PC-3 (cell line): Measurements from ENCODE around the gene NUP155. TPM values are rescaled to one million over a fixed set of nuclear protein-coding genes. Genes with fewer than 3 reads are reported as not detected.
"Not testable (repeated sequence)": the region's sequence is repeated elsewhere in the genome, so short reads cannot be mapped to it uniquely, and the experiment has no call there.

Experiments
- ATAC-seq: fragments of 200-7000 bp; cut with Tn5 transposase; 2 replicates; pipeline ENCODE4 v1.9.1; 2020; ENCODE audit warnings: mild to moderate bottlenecking, moderate library complexity
- BruUV-seq: library from RNA; stranded (reverse); fragments of 400-500 nt; replicated peaks from 2 replicates; lab custom pipeline; 2021; lab: Mats Ljungman, UMichigan
- CTCF ChIA-PET: fragments of 300-600 bp; sonication (Branson Sonifier 250); formaldehyde crosslinking; loops from one replicate; lab custom pipeline; 2022; ENCODE audit warnings: antibody characterized with exemption; lab: Charles Lee
- POLR2A ChIA-PET: fragments of 300-600 bp; sonication (Branson Sonifier 250); formaldehyde crosslinking; loops from one replicate; lab custom pipeline; 2022; ENCODE audit warnings: antibody characterized with exemption; ENCODE audit not compliant: unreplicated experiment; lab: Charles Lee
- DNase-seq: peaks from one replicate; pipeline ENCODE4 v3.0.0-alpha.2; 2015
- H2AFZ ChIP-seq: fragments of 300-600 bp; sonication (generic); 2 replicates; pipeline ENCODE4 v1.6.0; 2016; ENCODE audit warnings: antibody characterized with exemption, low read length
- H3F3A ChIP-seq: fragments of 300-600 bp; sonication (generic); one replicate; pipeline ENCODE4 v1.6.0; 2017; ENCODE audit warnings: antibody characterized with exemption, low read length, control low read depth, mild to moderate bottlenecking; ENCODE audit not compliant: unreplicated experiment
- H3K27ac ChIP-seq: fragments of 300-600 bp; sonication (generic); 2 replicates; pipeline ENCODE4 v1.5.1; 2016; ENCODE audit warnings: mild to moderate bottlenecking, low read length
- H3K27me3 ChIP-seq: fragments of 300-600 bp; sonication (generic); 2 replicates; pipeline ENCODE4 v1.6.1; 2016; ENCODE audit warnings: low read length, mixed read lengths
- H3K36me3 ChIP-seq: fragments of 300-600 bp; sonication (generic); 2 replicates; pipeline ENCODE4 v1.6.1; 2016; ENCODE audit warnings: low read depth, mixed run types, low read length, mixed read lengths
- H3K4me1 ChIP-seq: fragments of 300-600 bp; sonication (generic); 2 replicates; pipeline ENCODE4 v1.5.1; 2016; ENCODE audit warnings: low read length; ENCODE audit not compliant: insufficient read depth
- H3K4me2 ChIP-seq: fragments of 300-600 bp; sonication (generic); 2 replicates; pipeline ENCODE4 v1.6.0; 2016; ENCODE audit warnings: low read length
- H3K4me3 ChIP-seq: fragments of 300-600 bp; sonication (generic); 2 replicates; pipeline ENCODE4 v1.5.1; 2016; ENCODE audit warnings: mild to moderate bottlenecking, low read length, mixed read lengths
- H3K79me2 ChIP-seq: fragments of 300-600 bp; sonication (generic); 2 replicates; pipeline ENCODE4 v1.6.1; 2017; ENCODE audit warnings: low read length, mixed read lengths
- H3K9ac ChIP-seq: fragments of 300-600 bp; sonication (generic); 2 replicates; pipeline ENCODE4 v1.6.0; 2016; ENCODE audit warnings: mild to moderate bottlenecking, low read length
- H3K9me2 ChIP-seq: fragments of 300-600 bp; sonication (generic); replicated peaks from 2 replicates; pipeline ENCODE4 v1.6.1; 2016; ENCODE audit warnings: mixed run types, low read length, mixed read lengths
- H3K9me3 ChIP-seq: fragments of 300-600 bp; sonication (generic); 2 replicates; pipeline ENCODE4 v1.6.1; 2016; ENCODE audit warnings: low read length, mixed read lengths
- H4K20me1 ChIP-seq: fragments of 300-600 bp; sonication (generic); 2 replicates; pipeline ENCODE4 v1.6.1; 2016; ENCODE audit warnings: low read length, mixed read lengths
- EZH2 ChIP-seq: fragments of 300-600 bp; sonication (generic); IDR thresholded peaks from one replicate; pipeline ENCODE4 v1.6.1; 2017; ENCODE audit warnings: antibody characterized with exemption, mild to moderate bottlenecking, low read length; ENCODE audit not compliant: unreplicated experiment
- EZH2phosphoT487 ChIP-seq: fragments of 300-600 bp; sonication (generic); IDR thresholded peaks from 2 replicates; pipeline ENCODE4 v1.6.1; 2018; ENCODE audit warnings: mild to moderate bottlenecking, antibody characterized with exemption, low read length, borderline replicate concordance
- intact Hi-C: fragments of 100-400 bp; cut with micrococcal nuclease; formaldehyde crosslinking; loops from 2 replicates; pipeline ENCODE4 v1.9.0; 2023
- total RNA-seq: library from RNA; depleted of rRNA; stranded (reverse); fragments of >200 nt; gene quantifications from 2 replicates; pipeline ENCODE4 v1.2.3, GENCODE V29; 2014
- TF ChIP-seq, protein P1 (sequence below): fragments of 300-600 bp; sonication (generic); conservative IDR thresholded peaks from 2 replicates; pipeline ENCODE4 v1.5.1; 2017; ENCODE audit warnings: antibody characterized with exemption, low read depth, mild to moderate bottlenecking, low read length

NUP155 gene
- total RNA-seq, 1 experiment from 2014 or later: 59.0 TPM

DNA sequence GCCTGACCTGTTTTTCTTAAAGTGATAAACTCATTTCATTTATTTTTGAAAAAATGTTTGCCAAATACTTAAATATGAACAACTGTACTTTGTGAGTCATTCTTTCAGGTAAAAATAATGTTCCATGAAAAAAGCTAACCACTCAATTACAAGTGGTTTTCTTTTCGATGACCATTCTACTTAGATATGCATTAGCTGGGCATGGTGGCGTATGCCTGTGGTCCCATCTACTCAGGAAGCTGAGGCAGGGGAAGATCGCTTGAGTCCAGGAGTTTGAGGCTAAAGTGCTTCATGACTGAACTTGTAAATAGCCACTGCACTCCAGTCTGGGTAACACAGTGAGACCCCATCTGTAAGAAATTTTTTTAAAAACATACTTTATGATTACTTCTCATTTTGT is 4.2 kb upstream of the NUP155 start:
- TF ChIP-seq EZH2phosphoT487: no peak
- TF ChIP-seq, protein P1, sequence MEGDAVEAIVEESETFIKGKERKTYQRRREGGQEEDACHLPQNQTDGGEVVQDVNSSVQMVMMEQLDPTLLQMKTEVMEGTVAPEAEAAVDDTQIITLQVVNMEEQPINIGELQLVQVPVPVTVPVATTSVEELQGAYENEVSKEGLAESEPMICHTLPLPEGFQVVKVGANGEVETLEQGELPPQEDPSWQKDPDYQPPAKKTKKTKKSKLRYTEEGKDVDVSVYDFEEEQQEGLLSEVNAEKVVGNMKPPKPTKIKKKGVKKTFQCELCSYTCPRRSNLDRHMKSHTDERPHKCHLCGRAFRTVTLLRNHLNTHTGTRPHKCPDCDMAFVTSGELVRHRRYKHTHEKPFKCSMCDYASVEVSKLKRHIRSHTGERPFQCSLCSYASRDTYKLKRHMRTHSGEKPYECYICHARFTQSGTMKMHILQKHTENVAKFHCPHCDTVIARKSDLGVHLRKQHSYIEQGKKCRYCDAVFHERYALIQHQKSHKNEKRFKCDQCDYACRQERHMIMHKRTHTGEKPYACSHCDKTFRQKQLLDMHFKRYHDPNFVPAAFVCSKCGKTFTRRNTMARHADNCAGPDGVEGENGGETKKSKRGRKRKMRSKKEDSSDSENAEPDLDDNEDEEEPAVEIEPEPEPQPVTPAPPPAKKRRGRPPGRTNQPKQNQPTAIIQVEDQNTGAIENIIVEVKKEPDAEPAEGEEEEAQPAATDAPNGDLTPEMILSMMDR: no peak
- no peak for TF ChIP-seq EZH2
- Histone ChIP-seq H3K9ac (no peak overlapping the region), H3K4me2 (no peak overlapping the region), H3K4me3 (no peak overlapping the region), H2AFZ (no peak overlapping the region), H3F3A (no peaks in the 10 kb centered on the region), H3K27ac (no peak overlapping the region), H3K27me3 (no peaks in the 10 kb centered on the region), H3K79me2 (peaks cover 15% of the 10 kb centered on the region), H4K20me1 (no peaks in the 10 kb centered on the region), H3K36me3 (no peaks in the 10 kb centered on the region), H3K9me2 (no peaks in the 10 kb centered on the region), H3K9me3 (no peaks in the 10 kb centered on the region), H3K4me1 (peaks cover 10% of the 10 kb centered on the region; the same call in 1 of the 2 replicates)
- POLR2A ChIA-PET: no interaction called here
- CTCF ChIA-PET: no interaction called here
- no TSS peak for BruUV-seq
- DNase-seq (no peak), ATAC-seq (no peak)
- intact Hi-C loops: no loop called here

DNA sequence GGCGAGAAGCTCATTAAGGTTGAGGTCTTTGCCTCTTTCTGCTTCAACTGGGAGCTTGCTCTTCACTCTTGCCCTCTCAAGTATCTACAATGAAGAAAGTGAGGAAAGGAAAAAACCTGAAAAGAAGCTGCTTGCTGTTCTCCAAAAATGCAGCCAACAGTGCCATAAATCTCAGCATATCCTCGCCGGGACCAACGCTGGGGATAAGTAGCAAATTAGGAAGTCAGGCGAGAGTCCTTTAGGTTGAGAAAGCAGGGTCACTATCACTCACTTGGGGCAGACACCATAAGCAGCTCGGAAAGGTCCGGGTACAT is 399 bp downstream of the NUP155 start:
- POLR2A ChIA-PET: interaction anchor here (0.6 to 1.2 kb wide), 3 partner anchors 9 to 282 kb away, joined by 3 to 8 read pairs (median 7); partner anchors contain the start of gene WDR70
- H3K27ac ChIP-seq: peak overlapping the region; percentile 64
- CTCF ChIA-PET: no interaction called here
- ATAC-seq (peak; percentile 46; the same call in 1 of the 2 replicates), DNase-seq (no peak)
- no peaks in the 10 kb centered on the region for H3F3A ChIP-seq
- H3K4me3 ChIP-seq: peak overlapping the region; percentile 100
- no peaks in the 10 kb centered on the region for H3K9me2 ChIP-seq
- peak overlapping the region; percentile 77 for H2AFZ ChIP-seq
- H4K20me1 ChIP-seq: peaks cover 11% of the 10 kb centered on the region; the same call in 1 of the 2 replicates
- no peaks in the 10 kb centered on the region for H3K9me3 ChIP-seq
- peaks cover 22% of the 10 kb centered on the region for H3K4me1 ChIP-seq
- TSS peak; percentile 65 for BruUV-seq
- intact Hi-C loops: no loop called here
- TF ChIP-seq, protein P1: no peak
- no peak for TF ChIP-seq EZH2phosphoT487
- no peak for TF ChIP-seq EZH2
- H3K36me3 ChIP-seq: no peaks in the 10 kb centered on the region; the same call in 1 of the 2 replicates
- H3K4me2 ChIP-seq: peak overlapping the region; percentile 84
- H3K27me3 ChIP-seq: no peaks in the 10 kb centered on the region
- H3K79me2 ChIP-seq: peaks cover 53% of the 10 kb centered on the region
- peak overlapping the region; percentile 100 for H3K9ac ChIP-seq

DNA sequence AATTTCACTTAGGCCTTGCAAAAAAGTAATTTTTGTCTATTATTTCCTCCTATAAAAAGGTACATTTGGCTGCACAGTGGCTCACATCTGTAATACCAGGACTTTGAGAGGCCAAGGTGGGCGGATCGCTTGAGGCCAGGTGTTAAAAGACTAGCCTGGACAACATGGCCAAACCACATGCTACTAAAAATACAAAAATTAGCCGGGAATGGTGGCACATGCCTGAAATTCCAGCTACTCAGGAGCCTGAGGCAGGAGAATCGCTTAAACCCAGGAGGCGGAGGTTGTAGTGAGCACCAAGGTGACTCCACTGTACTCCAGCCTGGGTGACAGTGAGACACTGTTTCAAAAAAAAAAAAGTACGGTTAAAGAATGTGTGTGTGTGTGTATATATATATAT is 15.7 kb downstream of the NUP155 start:
- Histone ChIP-seq H3K9ac (no peak overlapping the region), H3K27ac (no peak overlapping the region), H3K4me3 (no peak overlapping the region), H3K9me3 (no peaks in the 10 kb centered on the region), H3K27me3 (no peaks in the 10 kb centered on the region), H3K79me2 (peaks cover 8% of the 10 kb centered on the region; the same call in 1 of the 2 replicates), H2AFZ (no peak overlapping the region), H3K9me2 (no peaks in the 10 kb centered on the region), H3K36me3 (peaks cover 30% of the 10 kb centered on the region), H3K4me1 (no peaks in the 10 kb centered on the region), H4K20me1 (no peaks in the 10 kb centered on the region), H3F3A (no peaks in the 10 kb centered on the region), H3K4me2 (no peak overlapping the region)
- TF ChIP-seq EZH2phosphoT487: no peak
- TF ChIP-seq EZH2: no peak
- TF ChIP-seq, protein P1: no peak
- BruUV-seq: no TSS peak
- ATAC-seq: no peak
- CTCF ChIA-PET: no interaction called here
- intact Hi-C loops: no loop called here
- no peak for DNase-seq
- POLR2A ChIA-PET: no interaction called here

DNA sequence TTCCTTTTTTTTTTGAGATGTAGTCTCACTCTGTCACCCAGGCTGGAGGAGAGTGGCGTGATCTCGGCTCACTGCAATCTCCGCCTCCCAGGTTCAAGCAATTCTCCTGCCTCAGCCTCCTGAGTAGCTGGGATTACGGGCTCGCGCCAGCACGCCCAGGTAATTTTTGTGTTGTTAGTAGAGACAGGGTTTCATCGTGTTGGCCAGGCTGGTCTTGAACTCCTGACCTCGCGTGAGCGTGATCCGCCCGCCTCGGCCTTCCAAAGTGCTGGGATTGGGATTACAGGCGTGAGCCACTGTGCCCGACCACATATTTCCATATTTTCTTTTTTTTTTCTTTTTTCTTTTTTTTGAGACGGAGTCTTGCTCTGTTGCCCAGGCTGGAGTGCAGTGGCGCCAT is 28.2 kb downstream of the NUP155 start:
- H2AFZ ChIP-seq, H4K20me1 ChIP-seq, H3K27me3 ChIP-seq, BruUV-seq, CTCF ChIA-PET, H3K27ac ChIP-seq, H3K79me2 ChIP-seq, H3K4me1 ChIP-seq, H3F3A ChIP-seq, POLR2A ChIA-PET, H3K9ac ChIP-seq, intact Hi-C loops, DNase-seq, H3K4me2 ChIP-seq, ATAC-seq, H3K9me2 ChIP-seq, H3K4me3 ChIP-seq, H3K9me3 ChIP-seq: not testable (repeated sequence)
- peaks cover 61% of the 10 kb centered on the region for H3K36me3 ChIP-seq
